Endothelial cell of umbilical vein (primary cell): Measurements from ENCODE around the gene DHRS12. TPM values are rescaled to one million over a fixed set of nuclear protein-coding genes. Genes with fewer than 3 reads are reported as not detected.

Source experiments
- BruUV-seq: library from RNA; stranded (reverse); fragments of 400-500 nt; replicated peaks from 2 replicates; lab custom pipeline; 2021; lab: Mats Ljungman, UMichigan
- CTCF ChIA-PET: fragments of 300-600, 350-600 bp; sonication (Branson Sonifier 250); formaldehyde crosslinking; loops from one replicate; lab custom pipeline; 2021; ENCODE audit warnings: antibody characterized with exemption, inconsistent platforms; lab: Charles Lee
- POLR2A ChIA-PET: fragments of 300-600, 350-600 bp; sonication (Branson Sonifier 250); formaldehyde crosslinking; loops from one replicate; lab custom pipeline; 2021; ENCODE audit warnings: antibody characterized with exemption, inconsistent platforms; lab: Charles Lee
- DNase-seq: peaks from one replicate; pipeline ENCODE4 v3.0.0-alpha.2; 2011; ENCODE audit warnings: low read depth, low spot score
- FAIRE-seq: peaks from 2 replicates; lab custom pipeline; 2011; peaks lifted over from hg19 to GRCh38; lab: Jason Lieb, UNC
- H2AFZ ChIP-seq: 2 replicates; pipeline ENCODE4 v1.6.0; 2012; ENCODE audit warnings: low read depth, low read length, control low read depth, inconsistent platforms
- H3K27ac ChIP-seq: 2 replicates; pipeline ENCODE4 v1.5.1; 2011; ENCODE audit warnings: low read depth, mild to moderate bottlenecking, control low read depth, low read length, moderate library complexity; ENCODE audit not compliant: insufficient read depth
- H3K27me3 ChIP-seq, 2 experiments: 2 replicates each; pipeline versions ENCODE4 v1.6.0 to v1.6.1; 2011; ENCODE audit warnings: low read length in 2 of 2, mixed read lengths in 1 of 2; ENCODE audit not compliant: control insufficient read depth in 2 of 2, insufficient read depth in 2 of 2
- H3K36me3 ChIP-seq, 2 experiments: 2 replicates in 1 of 2; 3 replicates in 1 of 2; pipeline ENCODE4 v1.5.1; 2011; ENCODE audit warnings: low read length in 2 of 2, mild to moderate bottlenecking in 1 of 2, moderate library complexity in 1 of 2; ENCODE audit not compliant: control insufficient read depth in 2 of 2, insufficient read depth in 2 of 2; ENCODE audit errors: extremely low read depth in 1 of 2
- H3K4me1 ChIP-seq: 3 replicates; pipeline ENCODE4 v1.5.1; 2011; ENCODE audit warnings: mild to moderate bottlenecking, low read length; ENCODE audit not compliant: control insufficient read depth, insufficient read depth; ENCODE audit errors: extremely low read depth
- H3K4me2 ChIP-seq: 2 replicates; pipeline ENCODE4 v1.6.1; 2011; ENCODE audit warnings: low read length, control low read depth, mixed read lengths; ENCODE audit not compliant: insufficient read depth
- H3K4me3 ChIP-seq, 3 experiments: fragments of 200-600 bp in 1 of 3; sonication (generic), shearing (Covaris generic) in 1 of 3; replicated peaks in 1 of 3; 2 replicates each; pipeline ENCODE4 v1.5.1; 2011 to 2016; ENCODE audit warnings: control low read depth in 3 of 3, low read length in 3 of 3, mild to moderate bottlenecking in 2 of 3, inconsistent platforms in 1 of 3, low read depth in 1 of 3, moderate library complexity in 1 of 3; ENCODE audit not compliant: insufficient read depth in 1 of 3
- H3K79me2 ChIP-seq: 2 replicates; pipeline ENCODE4 v1.6.0; 2012; ENCODE audit warnings: low read length, inconsistent platforms; ENCODE audit not compliant: control insufficient read depth, insufficient read depth
- H3K9ac ChIP-seq: replicated peaks from 2 replicates; pipeline ENCODE3; 2011; ENCODE audit warnings: low read length, control low read depth; ENCODE audit not compliant: insufficient read depth; ENCODE audit errors: extremely low read depth
- H3K9me1 ChIP-seq: replicated peaks from 3 replicates; pipeline ENCODE4 v1.6.0; 2011; ENCODE audit warnings: mild to moderate bottlenecking, low read length; ENCODE audit not compliant: control insufficient read depth, insufficient read depth; ENCODE audit errors: extremely low read depth
- H3K9me3 ChIP-seq: replicated peaks from 2 replicates; pipeline ENCODE4 v1.5.1; 2012; ENCODE audit warnings: low read length, inconsistent platforms; ENCODE audit not compliant: control insufficient read depth, insufficient read depth
- H4K20me1 ChIP-seq: replicated peaks from 2 replicates; pipeline ENCODE3; 2011; ENCODE audit warnings: mild to moderate bottlenecking, low read length; ENCODE audit not compliant: control insufficient read depth, insufficient read depth; ENCODE audit errors: extremely low read depth
- EZH2 ChIP-seq: IDR thresholded peaks from 2 replicates; pipeline ENCODE4 v1.6.1; 2012; ENCODE audit warnings: borderline replicate concordance, low read depth, mild to moderate bottlenecking, moderate library complexity, low read length, inconsistent platforms; ENCODE audit not compliant: severe bottlenecking
- FOS ChIP-seq: IDR thresholded peaks from 2 replicates; pipeline ENCODE4 v1.6.1; 2011; ENCODE audit warnings: mild to moderate bottlenecking, low read length, moderate library complexity, borderline replicate concordance; ENCODE audit not compliant: insufficient read depth
- GATA2 ChIP-seq: IDR thresholded peaks from 2 replicates; pipeline ENCODE4 v1.7.0; 2011; ENCODE audit warnings: low read depth, mild to moderate bottlenecking, moderate library complexity, mixed read lengths, low read length; ENCODE audit not compliant: insufficient read length, insufficient read depth
- JUN ChIP-seq: IDR thresholded peaks from 2 replicates; pipeline ENCODE4 v1.6.1; 2011; ENCODE audit warnings: borderline replicate concordance, low read depth; ENCODE audit not compliant: insufficient read length, insufficient read depth
- MAX ChIP-seq: IDR thresholded peaks from 2 replicates; pipeline ENCODE4 v1.6.1; 2011; ENCODE audit not compliant: insufficient read depth, insufficient read length
- MYC ChIP-seq: IDR thresholded peaks from one replicate; pipeline ENCODE4 v1.6.1; 2011; ENCODE audit warnings: mild to moderate bottlenecking, low read depth, low read length
- POLR2A ChIP-seq: IDR thresholded peaks from 2 replicates; pipeline ENCODE4 v1.6.1; 2012; ENCODE audit warnings: low read depth, mild to moderate bottlenecking, control low read depth, low read length
- POLR2AphosphoS5 ChIP-seq: IDR thresholded peaks from 2 replicates; pipeline ENCODE4 v1.6.1; 2012; ENCODE audit warnings: low read depth, mild to moderate bottlenecking, control low read depth, low read length, moderate library complexity; ENCODE audit not compliant: insufficient read depth
- dilution Hi-C: fragments of 300-500 bp; cut with MboI; formaldehyde crosslinking; loops from one replicate; pipeline ENCODE4 v1.15.0; 2019; ENCODE audit warnings: low sequenced_read_pairs; ENCODE audit not compliant: extremely low pct_ligation_motif_present
- intact Hi-C: fragments of 100-400 bp; cut with micrococcal nuclease; formaldehyde crosslinking; loops from one replicate; pipeline ENCODE4 v1.10.0; 2022
- polyA plus RNA-seq, 4 experiments: library from polyadenylated mRNA; depleted of rRNA in 3 of 4; stranded (reverse) in 3 of 4; unstranded in 1 of 4; fragments of >200 nt; gene quantifications; 2 replicates each; pipeline versions ENCODE4 v1.2.1 to v1.2.3, GENCODE V29; 2011 to 2012; ENCODE audit warnings: missing spikeins in 1 of 4
- total RNA-seq: library from RNA; stranded (reverse); gene quantifications from 2 replicates; pipeline ENCODE4 v1.2.3, GENCODE V29; 2021
- TF ChIP-seq, protein P1 (sequence below), 2 donors: IDR thresholded peaks; 1 replicate in 1 of 2; 2 replicates in 1 of 2; pipeline ENCODE4 v1.5.1; 2011; ENCODE audit warnings: low read length in 2 of 2, mild to moderate bottlenecking in 2 of 2, moderate library complexity in 2 of 2, control low read depth in 1 of 2, inconsistent platforms in 1 of 2, low read depth in 1 of 2; ENCODE audit not compliant: insufficient read depth in 1 of 2; ENCODE audit errors: extremely low read depth in 1 of 2

The DHRS12 gene
- total and polyA plus RNA-seq, 2 donors (not counting 3 experiments of a cell fraction or from before 2014, with no cell fraction given): 8.9 to 9.1 TPM

GRCh38 chr13:51768378-51768921 lies 35.5 kb downstream of the DHRS12 start:
- intact Hi-C loops (loop anchor here (10.0 kb wide), 1 partner anchor 184 kb away; the partner anchor contains the start of gene WDFY2), dilution Hi-C loops (no loop called here)
- DNase-seq: no peak
- POLR2A ChIA-PET: no interaction called here
- Histone ChIP-seq H3K4me2 (no peak overlapping the region), H3K79me2 (no peaks in the 10 kb centered on the region), H4K20me1 (no peaks in the 10 kb centered on the region), H3K9me3 (no peaks in the 10 kb centered on the region), H3K9me1 (no peaks in the 10 kb centered on the region), H3K4me1 (peaks cover 11% of the 10 kb centered on the region), H3K9ac (no peak overlapping the region), H3K36me3 (no peaks in the 10 kb centered on the region), H3K27ac (no peak overlapping the region), H3K4me3 (no peak overlapping the region), H3K27me3 (no peaks in the 10 kb centered on the region), H2AFZ (no peak overlapping the region)
- no peak for FAIRE-seq
- BruUV-seq: no TSS peak
- CTCF ChIA-PET: interaction anchor here (0.9 kb wide), 1 partner anchor 103 kb away, joined by 3 read pairs; no protein-coding TSS in a partner anchor
- TF ChIP-seq, protein P1, sequence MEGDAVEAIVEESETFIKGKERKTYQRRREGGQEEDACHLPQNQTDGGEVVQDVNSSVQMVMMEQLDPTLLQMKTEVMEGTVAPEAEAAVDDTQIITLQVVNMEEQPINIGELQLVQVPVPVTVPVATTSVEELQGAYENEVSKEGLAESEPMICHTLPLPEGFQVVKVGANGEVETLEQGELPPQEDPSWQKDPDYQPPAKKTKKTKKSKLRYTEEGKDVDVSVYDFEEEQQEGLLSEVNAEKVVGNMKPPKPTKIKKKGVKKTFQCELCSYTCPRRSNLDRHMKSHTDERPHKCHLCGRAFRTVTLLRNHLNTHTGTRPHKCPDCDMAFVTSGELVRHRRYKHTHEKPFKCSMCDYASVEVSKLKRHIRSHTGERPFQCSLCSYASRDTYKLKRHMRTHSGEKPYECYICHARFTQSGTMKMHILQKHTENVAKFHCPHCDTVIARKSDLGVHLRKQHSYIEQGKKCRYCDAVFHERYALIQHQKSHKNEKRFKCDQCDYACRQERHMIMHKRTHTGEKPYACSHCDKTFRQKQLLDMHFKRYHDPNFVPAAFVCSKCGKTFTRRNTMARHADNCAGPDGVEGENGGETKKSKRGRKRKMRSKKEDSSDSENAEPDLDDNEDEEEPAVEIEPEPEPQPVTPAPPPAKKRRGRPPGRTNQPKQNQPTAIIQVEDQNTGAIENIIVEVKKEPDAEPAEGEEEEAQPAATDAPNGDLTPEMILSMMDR (IDR thresholded peaks at IDR 0.05; ENCODE audit: extremely low read depth in 1 of 2, insufficient read depth in 1 of 2, low read depth in 1 of 2, low read length in 2 of 2): no peak
- TF ChIP-seq MAX (no peak), MYC (no peak), JUN (no peak), POLR2A (no peak), FOS (no peak), EZH2 (no peak), POLR2AphosphoS5 (no peak), GATA2 (no peak)
